Smooth muscle cell (in vitro differentiated cells): Measurements from ENCODE around the gene ATP6AP1. TPM values are rescaled to one million over a fixed set of nuclear protein-coding genes. Genes with fewer than 3 reads are reported as not detected.

ENCODE experiments used
- DNase-seq: peaks from one replicate; lab custom pipeline; 2025; ENCODE audit not compliant: unreplicated experiment; lab: John Stamatoyannopoulos, UW
- H2AFZ ChIP-seq: fragments of 200-600 bp; sonication (generic); 2 replicates; pipeline ENCODE4 v1.6.0; 2016; ENCODE audit warnings: antibody characterized with exemption, low read depth, mild to moderate bottlenecking
- H3F3A ChIP-seq: fragments of 200-600 bp; sonication (generic); 2 replicates; pipeline ENCODE4 v1.6.0; 2017; ENCODE audit warnings: antibody characterized with exemption, low read depth
- H3K27ac ChIP-seq: fragments of 200-600 bp; sonication (generic); 2 replicates; pipeline ENCODE4 v1.5.1; 2016; ENCODE audit warnings: low read depth, mild to moderate bottlenecking
- H3K27me3 ChIP-seq: fragments of 200-600 bp; sonication (generic); 2 replicates; pipeline ENCODE4 v1.6.1; 2016; ENCODE audit warnings: low read depth, mild to moderate bottlenecking
- H3K36me3 ChIP-seq: fragments of 200-600 bp; sonication (generic); 2 replicates; pipeline ENCODE4 v1.5.1; 2016; ENCODE audit warnings: low read depth
- H3K4me1 ChIP-seq: fragments of 200-600 bp; sonication (generic); 2 replicates; pipeline ENCODE4 v1.5.1; 2016; ENCODE audit warnings: low read depth
- H3K4me2 ChIP-seq: fragments of 200-600 bp; sonication (generic); 2 replicates; pipeline ENCODE4 v1.6.0; 2016; ENCODE audit warnings: mild to moderate bottlenecking
- H3K4me3 ChIP-seq: fragments of 200-600 bp; sonication (generic); 2 replicates; pipeline ENCODE4 v1.5.1; 2016; ENCODE audit warnings: mild to moderate bottlenecking
- H3K79me2 ChIP-seq: fragments of 200-600 bp; sonication (generic); 2 replicates; pipeline ENCODE4 v1.6.0; 2016; ENCODE audit warnings: low read depth, mild to moderate bottlenecking
- H3K9ac ChIP-seq: fragments of 200-600 bp; sonication (generic); 2 replicates; pipeline ENCODE4 v1.6.0; 2016; ENCODE audit warnings: low read depth
- H3K9me3 ChIP-seq: fragments of 200-600 bp; sonication (generic); replicated peaks from 2 replicates; pipeline ENCODE4 v1.5.1; 2016; ENCODE audit warnings: low read depth
- H4K20me1 ChIP-seq: fragments of 200-600 bp; sonication (generic); 2 replicates; pipeline ENCODE4 v1.6.0; 2016; ENCODE audit warnings: low read depth
- WGBS: methylation state at CpG from one replicate; pipeline ENCODE4 v1.1.7; 2016; ENCODE audit warnings: low lambda C conversion rate; 5-methylcytosine and 5-hydroxymethylcytosine counted together
- polyA plus RNA-seq: library from polyadenylated mRNA; unstranded; fragments of >200 nt; fragmentation: Nextera tagmentation; extraction: Ambion mirVana; gene quantifications from 2 replicates; pipeline ENCODE4 v1.2.1, GENCODE V29; 2016
- total RNA-seq: library from RNA; depleted of rRNA; stranded (reverse); fragments of >200 nt; gene quantifications from 2 replicates; pipeline ENCODE4 v1.2.3, GENCODE V29; 2014
- TF ChIP-seq, protein P1 (sequence below): fragments of 200-600 bp; sonication (generic); IDR thresholded peaks from 2 replicates; pipeline ENCODE4 v1.5.1; 2017; ENCODE audit warnings: borderline replicate concordance, mild to moderate bottlenecking, antibody characterized with exemption; ENCODE audit not compliant: insufficient read depth, poor library complexity, severe bottlenecking

Gene ATP6AP1
- total and polyA plus RNA-seq, 2 experiments from 2014 or later, result 104 to 193 TPM

DNA sequence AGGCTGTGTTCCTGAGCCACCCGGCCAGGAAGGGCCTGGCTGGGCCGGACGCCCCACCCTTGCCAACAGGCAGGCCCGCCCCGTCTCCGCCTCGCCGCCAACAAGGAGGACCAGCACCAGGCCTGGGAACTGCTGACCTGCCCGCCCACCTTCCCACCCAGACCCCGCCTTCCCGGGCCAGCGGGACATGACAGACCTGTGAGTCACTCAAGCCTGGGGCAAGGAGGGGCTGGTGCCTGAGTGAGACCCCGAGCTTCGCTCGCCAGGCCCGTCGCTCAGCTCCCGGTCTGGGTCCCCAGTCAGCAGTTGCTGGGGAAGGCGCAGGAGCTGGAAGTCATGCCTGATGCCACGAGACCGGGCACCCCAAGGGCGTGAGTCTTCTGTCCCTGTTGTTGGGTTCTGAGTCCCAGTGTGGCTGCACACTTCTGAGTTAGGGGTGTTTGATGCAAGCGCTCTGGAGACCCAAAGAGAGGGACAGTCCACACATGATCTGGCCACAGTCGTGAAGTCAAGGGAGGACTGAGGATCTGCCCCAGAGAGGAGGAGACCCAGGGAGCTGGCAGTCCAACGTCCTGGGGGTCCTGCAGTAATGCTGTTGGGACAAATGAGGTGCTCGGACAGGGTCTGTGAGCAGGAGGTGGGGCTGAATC, 19.1 kb upstream of the ATP6AP1 start, which contains the start of gene DNASE1L1:
Gene DNASE1L1, minus strand, starts transcription at position 33 of the 650 bp plus-strand sequence. CDS start 3,686 bp downstream, outside the sequence.
- peak within 1 kb of the TSS; percentile 88 for H3K4me2 ChIP-seq
- H3K36me3 ChIP-seq, result no peaks in the 10 kb centered on the region
- 48% methylated on average over 26 of the region's 26 CpGs for WGBS
- H3K4me3 ChIP-seq, result peak within 1 kb of the TSS; percentile 53
- no peaks in the 10 kb centered on the region for H3K9me3 ChIP-seq
- H4K20me1 ChIP-seq, result no peaks in the 10 kb centered on the region
- no peak within 1 kb of the TSS for H2AFZ ChIP-seq
- peak; percentile 59 for DNase-seq
- peaks cover 11% of the 10 kb centered on the region for H3K79me2 ChIP-seq
- H3K27me3 ChIP-seq, result no peaks in the 10 kb centered on the region
- TF ChIP-seq, protein P1, sequence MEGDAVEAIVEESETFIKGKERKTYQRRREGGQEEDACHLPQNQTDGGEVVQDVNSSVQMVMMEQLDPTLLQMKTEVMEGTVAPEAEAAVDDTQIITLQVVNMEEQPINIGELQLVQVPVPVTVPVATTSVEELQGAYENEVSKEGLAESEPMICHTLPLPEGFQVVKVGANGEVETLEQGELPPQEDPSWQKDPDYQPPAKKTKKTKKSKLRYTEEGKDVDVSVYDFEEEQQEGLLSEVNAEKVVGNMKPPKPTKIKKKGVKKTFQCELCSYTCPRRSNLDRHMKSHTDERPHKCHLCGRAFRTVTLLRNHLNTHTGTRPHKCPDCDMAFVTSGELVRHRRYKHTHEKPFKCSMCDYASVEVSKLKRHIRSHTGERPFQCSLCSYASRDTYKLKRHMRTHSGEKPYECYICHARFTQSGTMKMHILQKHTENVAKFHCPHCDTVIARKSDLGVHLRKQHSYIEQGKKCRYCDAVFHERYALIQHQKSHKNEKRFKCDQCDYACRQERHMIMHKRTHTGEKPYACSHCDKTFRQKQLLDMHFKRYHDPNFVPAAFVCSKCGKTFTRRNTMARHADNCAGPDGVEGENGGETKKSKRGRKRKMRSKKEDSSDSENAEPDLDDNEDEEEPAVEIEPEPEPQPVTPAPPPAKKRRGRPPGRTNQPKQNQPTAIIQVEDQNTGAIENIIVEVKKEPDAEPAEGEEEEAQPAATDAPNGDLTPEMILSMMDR, result no peak
- no peaks in the 10 kb centered on the region for H3F3A ChIP-seq
- peak within 1 kb of the TSS; percentile 71 for H3K9ac ChIP-seq
- peak within 1 kb of the TSS; percentile 77 for H3K27ac ChIP-seq
- no peaks in the 10 kb centered on the region for H3K4me1 ChIP-seq

DNA sequence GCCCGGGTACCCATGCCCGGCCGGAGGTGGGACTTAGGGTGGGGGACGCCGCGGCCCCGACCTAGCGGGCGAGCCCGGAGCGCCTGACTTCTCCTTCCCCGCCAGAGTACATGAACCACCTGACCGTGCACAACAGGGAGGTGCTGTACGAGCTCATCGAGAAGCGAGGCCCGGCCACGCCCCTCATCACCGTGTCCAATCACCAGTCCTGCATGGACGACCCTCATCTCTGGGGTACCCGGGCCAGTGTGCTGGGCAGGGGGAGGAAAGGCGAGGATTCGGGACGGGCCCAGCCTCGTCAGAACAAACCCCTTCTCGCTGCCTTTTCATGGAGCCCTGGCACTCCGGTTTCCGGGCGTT, 16.5 kb upstream of the ATP6AP1 start:
- 58% methylated on average over 29 of the region's 29 CpGs for WGBS
- no peaks in the 10 kb centered on the region for H3F3A ChIP-seq
- no peaks in the 10 kb centered on the region for H3K36me3 ChIP-seq
- H3K27me3 ChIP-seq, result no peaks in the 10 kb centered on the region
- H3K4me1 ChIP-seq, result no peaks in the 10 kb centered on the region
- no peaks in the 10 kb centered on the region for H4K20me1 ChIP-seq
- H3K9me3 ChIP-seq, result no peaks in the 10 kb centered on the region
- TF ChIP-seq, protein P1, result no peak
- H3K79me2 ChIP-seq, result peaks cover 11% of the 10 kb centered on the region
- DNase-seq, result no peak
- peak overlapping the region; percentile 85 for H3K4me2 ChIP-seq
- no peak overlapping the region for H3K9ac ChIP-seq
- peak overlapping the region; percentile 62 for H3K4me3 ChIP-seq
- H2AFZ ChIP-seq, result peak overlapping the region; percentile 37
- H3K27ac ChIP-seq, result peak overlapping the region; percentile 24

DNA sequence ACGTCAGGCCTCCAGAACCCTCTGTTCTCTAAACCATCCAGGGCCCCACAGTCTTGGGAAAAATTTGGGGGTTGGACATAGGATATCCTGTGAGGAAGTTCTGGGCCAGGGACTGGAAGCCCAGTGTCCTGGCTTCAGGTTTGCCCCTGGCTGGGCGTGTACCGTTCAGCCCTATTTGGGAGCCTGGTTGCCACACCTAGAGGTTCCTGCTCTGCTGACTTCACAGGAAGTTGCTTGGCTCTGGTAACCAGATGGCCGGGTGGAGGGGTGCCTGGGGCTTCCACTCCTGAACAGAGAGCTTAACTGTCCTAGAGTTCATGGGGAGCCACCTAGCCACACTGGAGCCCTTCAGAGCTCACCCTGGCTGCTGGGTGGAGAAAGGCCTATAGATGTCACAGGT, 16.0 kb upstream of the ATP6AP1 start:
- H3K9me3 ChIP-seq, result no peaks in the 10 kb centered on the region
- no peaks in the 10 kb centered on the region for H3K27me3 ChIP-seq
- H3K36me3 ChIP-seq, result no peaks in the 10 kb centered on the region
- no peak overlapping the region for H3K4me3 ChIP-seq
- H3K27ac ChIP-seq, result no peak overlapping the region
- no peaks in the 10 kb centered on the region for H3K4me1 ChIP-seq
- no peak overlapping the region for H3K9ac ChIP-seq
- WGBS, result 74% methylated on average over 4 of the region's 4 CpGs
- H3K4me2 ChIP-seq, result peak overlapping the region; percentile 85
- TF ChIP-seq, protein P1, result no peak
- H3K79me2 ChIP-seq, result peaks cover 11% of the 10 kb centered on the region
- no peak overlapping the region for H2AFZ ChIP-seq
- H4K20me1 ChIP-seq, result no peaks in the 10 kb centered on the region
- no peak for DNase-seq
- H3F3A ChIP-seq, result no peaks in the 10 kb centered on the region

DNA sequence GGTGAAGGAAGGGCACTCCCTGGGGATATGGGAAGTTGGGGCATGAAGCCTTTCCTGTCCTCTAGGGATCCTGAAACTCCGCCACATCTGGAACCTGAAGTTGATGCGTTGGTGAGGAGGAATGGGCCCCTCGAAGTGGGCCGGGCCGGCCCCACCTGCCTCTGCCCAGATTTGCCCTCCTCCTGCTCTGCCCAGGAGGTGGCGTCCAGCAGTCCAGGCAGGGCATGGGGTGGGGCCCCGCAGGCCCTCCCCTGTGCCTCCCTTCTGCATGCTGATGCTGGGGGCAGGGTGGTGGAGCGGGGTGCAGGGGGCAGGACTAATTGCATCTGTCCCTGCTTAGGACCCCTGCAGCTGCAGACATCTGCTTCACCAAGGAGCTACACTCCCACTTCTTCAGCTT, 15.3 kb upstream of the ATP6AP1 start:
- H3K36me3 ChIP-seq, result no peaks in the 10 kb centered on the region
- DNase-seq, result no peak
- TF ChIP-seq, protein P1, result no peak
- no peaks in the 10 kb centered on the region for H3F3A ChIP-seq
- H3K4me1 ChIP-seq, result no peaks in the 10 kb centered on the region
- no peak overlapping the region for H2AFZ ChIP-seq
- WGBS, result 76% methylated on average over 6 of the region's 8 CpGs
- H3K27ac ChIP-seq, result no peak overlapping the region
- no peaks in the 10 kb centered on the region for H4K20me1 ChIP-seq
- no peak overlapping the region for H3K4me2 ChIP-seq
- H3K4me3 ChIP-seq, result no peak overlapping the region
- no peak overlapping the region for H3K9ac ChIP-seq
- H3K27me3 ChIP-seq, result no peaks in the 10 kb centered on the region
- H3K9me3 ChIP-seq, result no peaks in the 10 kb centered on the region
- peaks cover 5% of the 10 kb centered on the region for H3K79me2 ChIP-seq
